Measurements from ENCODE around the gene CEP89.
"Not testable (repeated sequence)": the region's sequence is repeated elsewhere in the genome, so short reads cannot be mapped to it uniquely, and the experiment has no call there.

Gene CEP89

GRCh38 chr19:32859591-32859990 lies 112.2 kb downstream of the CEP89 start:
- Histone ChIP-seq H3K36me3 (ENCODE audit: control insufficient read depth in 2 of 2, insufficient read depth in 2 of 2, low read length in 2 of 2) (no peaks in the 10 kb centered on the region), H3K4me1 (ENCODE audit: control insufficient read depth in 2 of 2, insufficient read depth in 2 of 2, low read length in 2 of 2) (no peaks in the 10 kb centered on the region), H3K27me3 (ENCODE audit: control insufficient read depth in 2 of 2, insufficient read depth in 2 of 2, low read length in 2 of 2) (no peaks in the 10 kb centered on the region), H3K9ac (ENCODE audit: low read depth in 1 of 2, low read length in 2 of 2) (no peak overlapping the region), H3K9me3 (ENCODE audit: control insufficient read depth in 2 of 2, low read length in 2 of 2) (no peaks in the 10 kb centered on the region), H3K27ac (ENCODE audit: low read depth in 2 of 2, low read length in 2 of 2) (no peak overlapping the region), H3K4me3 (ENCODE audit: low read length in 2 of 2) (no peak overlapping the region)

GRCh38 chr19:32858559-32858958 lies 113.2 kb downstream of the CEP89 start:
- Histone ChIP-seq H3K36me3 (ENCODE audit: control insufficient read depth in 2 of 2, insufficient read depth in 2 of 2, low read length in 2 of 2) (no peaks in the 10 kb centered on the region), H3K4me1 (ENCODE audit: control insufficient read depth in 2 of 2, insufficient read depth in 2 of 2, low read length in 2 of 2) (no peaks in the 10 kb centered on the region), H3K9ac (ENCODE audit: low read depth in 1 of 2, low read length in 2 of 2) (no peak overlapping the region), H3K27ac (ENCODE audit: low read depth in 2 of 2, low read length in 2 of 2) (no peak overlapping the region), H3K27me3 (ENCODE audit: control insufficient read depth in 2 of 2, insufficient read depth in 2 of 2, low read length in 2 of 2) (no peaks in the 10 kb centered on the region), H3K4me3 (ENCODE audit: low read length in 2 of 2) (no peak overlapping the region), H3K9me3 (ENCODE audit: control insufficient read depth in 2 of 2, low read length in 2 of 2) (no peaks in the 10 kb centered on the region)

GRCh38 chr19:32858155-32858554 lies 113.6 kb downstream of the CEP89 start:
- H3K9me3 ChIP-seq (ENCODE audit: control insufficient read depth in 2 of 2, low read length in 2 of 2): no peaks in the 10 kb centered on the region
- no peaks in the 10 kb centered on the region for H3K27me3 ChIP-seq (ENCODE audit: control insufficient read depth in 2 of 2, insufficient read depth in 2 of 2, low read length in 2 of 2)
- H3K36me3 ChIP-seq (ENCODE audit: control insufficient read depth in 2 of 2, insufficient read depth in 2 of 2, low read length in 2 of 2): no peaks in the 10 kb centered on the region
- no peak overlapping the region for H3K9ac ChIP-seq (ENCODE audit: low read depth in 1 of 2, low read length in 2 of 2)
- H3K4me1 ChIP-seq (ENCODE audit: control insufficient read depth in 2 of 2, insufficient read depth in 2 of 2, low read length in 2 of 2): no peaks in the 10 kb centered on the region
- H3K4me3 ChIP-seq (ENCODE audit: low read length in 2 of 2): no peak overlapping the region
- H3K27ac ChIP-seq (ENCODE audit: low read depth in 2 of 2, low read length in 2 of 2): no peak overlapping the region

GRCh38 chr19:32857584-32857983 lies 114.2 kb downstream of the CEP89 start:
- Histone ChIP-seq H3K9ac (ENCODE audit: low read depth in 1 of 2, low read length in 2 of 2) (no peak overlapping the region), H3K4me3 (ENCODE audit: low read length in 2 of 2) (no peak overlapping the region), H3K27me3 (ENCODE audit: control insufficient read depth in 2 of 2, insufficient read depth in 2 of 2, low read length in 2 of 2) (no peaks in the 10 kb centered on the region), H3K9me3 (ENCODE audit: control insufficient read depth in 2 of 2, low read length in 2 of 2) (no peaks in the 10 kb centered on the region), H3K4me1 (ENCODE audit: control insufficient read depth in 2 of 2, insufficient read depth in 2 of 2, low read length in 2 of 2) (no peaks in the 10 kb centered on the region), H3K27ac (ENCODE audit: low read depth in 2 of 2, low read length in 2 of 2) (no peak overlapping the region), H3K36me3 (ENCODE audit: control insufficient read depth in 2 of 2, insufficient read depth in 2 of 2, low read length in 2 of 2) (no peaks in the 10 kb centered on the region)

GRCh38 chr19:32856818-32857217 lies 114.9 kb downstream of the CEP89 start:
- H3K9me3 ChIP-seq (ENCODE audit: control insufficient read depth in 2 of 2, low read length in 2 of 2); H3K4me1 ChIP-seq (ENCODE audit: control insufficient read depth in 2 of 2, insufficient read depth in 2 of 2, low read length in 2 of 2); H3K4me3 ChIP-seq (ENCODE audit: low read length in 2 of 2); H3K36me3 ChIP-seq (ENCODE audit: control insufficient read depth in 2 of 2, insufficient read depth in 2 of 2, low read length in 2 of 2); H3K9ac ChIP-seq (ENCODE audit: low read depth in 1 of 2, low read length in 2 of 2); H3K27ac ChIP-seq (ENCODE audit: low read depth in 2 of 2, low read length in 2 of 2); H3K27me3 ChIP-seq (ENCODE audit: control insufficient read depth in 2 of 2, insufficient read depth in 2 of 2, low read length in 2 of 2): not testable (repeated sequence)

GRCh38 chr19:32852216-32852615 lies 119.5 kb downstream of the CEP89 start:
- no peak overlapping the region for H3K27ac ChIP-seq (ENCODE audit: low read depth in 2 of 2, low read length in 2 of 2)
- H3K4me1 ChIP-seq (ENCODE audit: control insufficient read depth in 2 of 2, insufficient read depth in 2 of 2, low read length in 2 of 2): no peaks in the 10 kb centered on the region
- no peaks in the 10 kb centered on the region for H3K27me3 ChIP-seq (ENCODE audit: control insufficient read depth in 2 of 2, insufficient read depth in 2 of 2, low read length in 2 of 2)
- no peaks in the 10 kb centered on the region for H3K36me3 ChIP-seq (ENCODE audit: control insufficient read depth in 2 of 2, insufficient read depth in 2 of 2, low read length in 2 of 2)
- no peaks in the 10 kb centered on the region for H3K9me3 ChIP-seq (ENCODE audit: control insufficient read depth in 2 of 2, low read length in 2 of 2)
- no peak overlapping the region for H3K9ac ChIP-seq (ENCODE audit: low read depth in 1 of 2, low read length in 2 of 2)
- no peak overlapping the region for H3K4me3 ChIP-seq (ENCODE audit: low read length in 2 of 2)

GRCh38 chr19:32848035-32848434 lies 123.7 kb downstream of the CEP89 start:
- H3K36me3 ChIP-seq (ENCODE audit: control insufficient read depth in 2 of 2, insufficient read depth in 2 of 2, low read length in 2 of 2); H3K4me3 ChIP-seq (ENCODE audit: low read length in 2 of 2); H3K27me3 ChIP-seq (ENCODE audit: control insufficient read depth in 2 of 2, insufficient read depth in 2 of 2, low read length in 2 of 2); H3K4me1 ChIP-seq (ENCODE audit: control insufficient read depth in 2 of 2, insufficient read depth in 2 of 2, low read length in 2 of 2); H3K27ac ChIP-seq (ENCODE audit: low read depth in 2 of 2, low read length in 2 of 2); H3K9me3 ChIP-seq (ENCODE audit: control insufficient read depth in 2 of 2, low read length in 2 of 2); H3K9ac ChIP-seq (ENCODE audit: low read depth in 1 of 2, low read length in 2 of 2): not testable (repeated sequence)

- no peak overlapping the region for H3K4me3 ChIP-seq (ENCODE audit: low read length in 2 of 2)
- no peak overlapping the region for H3K9ac ChIP-seq (ENCODE audit: low read depth in 1 of 2, low read length in 2 of 2)
- no peaks in the 10 kb centered on the region for H3K4me1 ChIP-seq (ENCODE audit: control insufficient read depth in 2 of 2, insufficient read depth in 2 of 2, low read length in 2 of 2)
- no peak overlapping the region for H3K27ac ChIP-seq (ENCODE audit: low read depth in 2 of 2, low read length in 2 of 2)
- no peaks in the 10 kb centered on the region for H3K36me3 ChIP-seq (ENCODE audit: control insufficient read depth in 2 of 2, insufficient read depth in 2 of 2, low read length in 2 of 2)
- no peaks in the 10 kb centered on the region for H3K27me3 ChIP-seq (ENCODE audit: control insufficient read depth in 2 of 2, insufficient read depth in 2 of 2, low read length in 2 of 2)
- H3K9me3 ChIP-seq (ENCODE audit: control insufficient read depth in 2 of 2, low read length in 2 of 2): no peaks in the 10 kb centered on the region
Measured at GRCh38 chr19:32843716-32844245, 128.0 kb downstream of the CEP89 start.

- Histone ChIP-seq H3K9ac (ENCODE audit: low read depth in 1 of 2, low read length in 2 of 2) (no peak overlapping the region), H3K9me3 (ENCODE audit: control insufficient read depth in 2 of 2, low read length in 2 of 2) (no peaks in the 10 kb centered on the region), H3K4me3 (ENCODE audit: low read length in 2 of 2) (no peak overlapping the region), H3K4me1 (ENCODE audit: control insufficient read depth in 2 of 2, insufficient read depth in 2 of 2, low read length in 2 of 2) (no peaks in the 10 kb centered on the region), H3K27me3 (ENCODE audit: control insufficient read depth in 2 of 2, insufficient read depth in 2 of 2, low read length in 2 of 2) (no peaks in the 10 kb centered on the region), H3K27ac (ENCODE audit: low read depth in 2 of 2, low read length in 2 of 2) (no peak overlapping the region), H3K36me3 (ENCODE audit: control insufficient read depth in 2 of 2, insufficient read depth in 2 of 2, low read length in 2 of 2) (no peaks in the 10 kb centered on the region)
Measured at GRCh38 chr19:32842061-32842460, 129.7 kb downstream of the CEP89 start.

GRCh38 chr19:32837531-32837930 lies 134.2 kb downstream of the CEP89 start:
- H3K27me3 ChIP-seq (ENCODE audit: control insufficient read depth in 2 of 2, insufficient read depth in 2 of 2, low read length in 2 of 2): no peaks in the 10 kb centered on the region
- no peak overlapping the region for H3K4me3 ChIP-seq (ENCODE audit: low read length in 2 of 2)
- H3K36me3 ChIP-seq (ENCODE audit: control insufficient read depth in 2 of 2, insufficient read depth in 2 of 2, low read length in 2 of 2): no peaks in the 10 kb centered on the region
- no peaks in the 10 kb centered on the region for H3K4me1 ChIP-seq (ENCODE audit: control insufficient read depth in 2 of 2, insufficient read depth in 2 of 2, low read length in 2 of 2)
- no peaks in the 10 kb centered on the region for H3K9me3 ChIP-seq (ENCODE audit: control insufficient read depth in 2 of 2, low read length in 2 of 2)
- H3K9ac ChIP-seq (ENCODE audit: low read depth in 1 of 2, low read length in 2 of 2): no peak overlapping the region
- no peak overlapping the region for H3K27ac ChIP-seq (ENCODE audit: low read depth in 2 of 2, low read length in 2 of 2)

GRCh38 chr19:32833388-32833787 lies 138.4 kb downstream of the CEP89 start:
- H3K27me3 ChIP-seq (ENCODE audit: control insufficient read depth in 2 of 2, insufficient read depth in 2 of 2, low read length in 2 of 2); H3K4me1 ChIP-seq (ENCODE audit: control insufficient read depth in 2 of 2, insufficient read depth in 2 of 2, low read length in 2 of 2); H3K9me3 ChIP-seq (ENCODE audit: control insufficient read depth in 2 of 2, low read length in 2 of 2); H3K36me3 ChIP-seq (ENCODE audit: control insufficient read depth in 2 of 2, insufficient read depth in 2 of 2, low read length in 2 of 2); H3K4me3 ChIP-seq (ENCODE audit: low read length in 2 of 2); H3K9ac ChIP-seq (ENCODE audit: low read depth in 1 of 2, low read length in 2 of 2); H3K27ac ChIP-seq (ENCODE audit: low read depth in 2 of 2, low read length in 2 of 2): not testable (repeated sequence)

Data from mucosa of rectum (tissue), 2 donors.